GM21723 (cell line): Measurements from ENCODE around the gene ATP4A.

Experiments used
- ATAC-seq: cut with Tn5 transposase; IDR thresholded peaks from one replicate; pipeline ENCODE4 v1.9.1; 2021; ENCODE audit warnings: mild to moderate bottlenecking, moderate library complexity; ENCODE audit not compliant: unreplicated experiment

Gene ATP4A

GRCh38 chr19:35551091-35551810, 12.2 kb downstream of the ATP4A start:
- no peak for ATAC-seq

- no peak for ATAC-seq
Observed at GRCh38 chr19:35549879-35550523, 13.5 kb downstream of the ATP4A start.

DNA sequence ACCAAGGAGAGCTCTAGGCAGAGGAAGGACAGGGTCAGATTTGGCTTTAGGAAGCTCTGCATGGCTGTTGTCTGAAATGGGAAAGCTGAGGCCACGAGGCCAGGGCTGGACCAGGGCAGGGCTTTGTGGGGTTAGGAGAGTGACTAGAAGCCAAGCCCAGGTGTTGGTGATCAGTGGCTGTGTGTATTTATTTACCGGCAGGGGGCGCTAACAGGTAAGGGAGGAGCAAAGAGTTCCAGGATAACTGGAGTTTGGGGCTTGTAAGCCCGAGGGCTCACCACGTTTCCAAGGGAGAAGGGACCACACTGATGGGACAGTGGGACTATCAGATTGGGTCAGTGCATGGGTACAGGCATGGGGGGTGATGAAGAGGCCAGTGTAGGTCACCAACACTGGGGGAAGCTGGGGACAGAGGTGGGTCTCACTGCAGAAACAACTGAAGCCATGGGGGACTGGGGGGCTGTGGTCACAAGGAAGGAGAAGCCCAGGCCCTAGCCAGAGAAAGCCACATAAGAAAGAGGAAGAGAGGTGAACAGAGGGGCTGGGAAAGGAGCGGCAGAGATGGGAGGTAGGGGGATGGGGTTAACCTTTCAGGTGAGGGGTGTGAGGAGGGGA, 14.2 kb downstream of the ATP4A start:
- no peak for ATAC-seq

DNA sequence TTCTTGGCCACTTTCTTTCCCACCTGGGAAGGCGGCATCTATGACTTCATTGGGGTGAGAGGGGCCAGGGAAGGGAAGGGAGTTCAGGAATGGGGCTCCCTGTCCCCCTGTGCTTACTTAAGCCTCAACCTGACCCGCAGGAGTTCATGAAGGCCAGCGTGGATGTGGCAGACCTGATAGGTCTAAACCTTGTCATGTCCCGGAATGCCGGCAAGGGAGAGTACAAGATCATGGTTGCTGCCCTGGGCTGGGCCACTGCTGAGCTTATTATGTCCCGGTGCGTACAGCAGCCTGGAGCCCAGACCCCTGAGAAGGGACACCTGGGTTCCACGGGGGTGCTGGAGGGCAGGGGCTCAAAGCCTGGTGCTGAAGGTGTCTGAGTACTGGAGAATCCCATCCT, 16.9 kb downstream of the ATP4A start:
- ATAC-seq = no peak

DNA sequence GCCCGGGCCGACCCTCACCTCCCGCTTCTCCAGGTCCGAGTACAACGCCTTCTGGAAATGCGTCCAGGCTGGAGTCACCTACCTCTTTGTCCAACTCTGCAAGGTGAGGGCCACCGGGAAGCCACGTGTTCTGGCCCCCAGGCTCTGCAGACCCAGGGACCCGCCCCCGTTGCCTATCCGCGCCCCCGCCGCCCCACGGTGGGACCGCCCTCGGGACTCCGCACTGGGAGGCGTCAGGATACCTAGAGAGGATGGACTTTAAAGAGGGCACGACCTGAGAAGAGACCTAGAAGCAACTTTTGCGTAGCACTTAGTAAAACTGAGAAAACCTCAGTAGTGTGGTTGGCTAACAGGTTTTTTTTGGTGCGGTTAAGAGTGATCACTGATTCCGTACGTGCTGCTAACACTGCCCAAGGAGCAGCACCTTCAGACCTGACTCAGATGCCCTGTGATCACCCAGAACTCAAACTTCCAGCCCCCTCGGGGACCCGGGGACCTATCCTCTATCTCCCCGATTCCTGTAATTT, 17.5 kb downstream of the ATP4A start:
- peak; percentile 36 for ATAC-seq

- ATAC-seq = peak; percentile 78
Observed at GRCh38 chr19:35545001-35545854, 18.2 kb downstream of the ATP4A start, which contains the start of gene TMEM147. Gene TMEM147, plus strand, starts transcription at chr19:35545626. Its CDS starts 114 bp downstream, at chr19:35545740.

GRCh38 chr19:35544110-35544802, 19.2 kb downstream of the ATP4A start:
- ATAC-seq = no peak

- ATAC-seq = no peak
Observed at GRCh38 chr19:35543280-35544109, 20.0 kb downstream of the ATP4A start.

GRCh38 chr19:35542209-35542608, 21.2 kb downstream of the ATP4A start:
- ATAC-seq = no peak

GRCh38 chr19:35540356-35540927, 23.0 kb downstream of the ATP4A start:
- no peak for ATAC-seq

DNA sequence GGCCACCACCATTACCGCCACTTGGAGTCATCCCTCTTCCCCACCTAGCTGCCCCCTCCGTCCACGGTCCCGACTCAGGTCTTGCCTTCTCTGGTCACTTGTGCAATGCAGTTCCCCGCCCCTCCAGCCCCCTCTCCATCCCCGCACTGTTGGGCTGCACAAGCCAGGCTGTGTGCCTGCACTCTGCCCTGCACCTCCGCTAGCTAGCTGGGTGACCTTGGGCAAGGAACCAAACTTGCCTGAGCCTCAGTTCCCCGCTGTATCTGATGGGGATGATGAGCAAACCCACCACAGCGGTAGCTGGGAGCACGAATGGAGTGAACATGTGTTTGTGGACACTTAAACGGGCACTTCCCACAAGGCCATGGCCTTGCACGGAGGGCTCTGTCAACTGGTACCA, 23.6 kb downstream of the ATP4A start:
- no peak for ATAC-seq

DNA sequence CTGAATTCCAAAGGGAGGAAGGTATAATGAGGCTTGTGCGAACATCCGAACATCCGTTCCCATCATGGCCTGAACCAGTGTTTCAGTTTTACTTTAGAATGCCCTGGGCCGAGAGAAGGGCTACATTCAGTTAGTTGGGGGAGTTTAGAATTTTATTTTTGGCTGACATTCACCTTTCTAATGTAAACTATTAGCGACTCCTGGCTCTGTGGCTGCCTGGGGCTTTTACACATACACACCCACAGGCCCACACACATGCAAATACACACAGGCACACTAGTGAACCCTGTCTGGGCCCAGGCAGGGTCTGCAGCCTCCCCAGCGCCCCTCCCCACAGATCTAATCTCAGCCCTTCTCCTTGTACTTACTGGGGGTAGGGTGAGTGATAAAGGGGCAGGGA, 24.1 kb downstream of the ATP4A start:
- no peak for ATAC-seq

GRCh38 chr19:35534803-35535480, 28.5 kb downstream of the ATP4A start:
- ATAC-seq = no peak

DNA sequence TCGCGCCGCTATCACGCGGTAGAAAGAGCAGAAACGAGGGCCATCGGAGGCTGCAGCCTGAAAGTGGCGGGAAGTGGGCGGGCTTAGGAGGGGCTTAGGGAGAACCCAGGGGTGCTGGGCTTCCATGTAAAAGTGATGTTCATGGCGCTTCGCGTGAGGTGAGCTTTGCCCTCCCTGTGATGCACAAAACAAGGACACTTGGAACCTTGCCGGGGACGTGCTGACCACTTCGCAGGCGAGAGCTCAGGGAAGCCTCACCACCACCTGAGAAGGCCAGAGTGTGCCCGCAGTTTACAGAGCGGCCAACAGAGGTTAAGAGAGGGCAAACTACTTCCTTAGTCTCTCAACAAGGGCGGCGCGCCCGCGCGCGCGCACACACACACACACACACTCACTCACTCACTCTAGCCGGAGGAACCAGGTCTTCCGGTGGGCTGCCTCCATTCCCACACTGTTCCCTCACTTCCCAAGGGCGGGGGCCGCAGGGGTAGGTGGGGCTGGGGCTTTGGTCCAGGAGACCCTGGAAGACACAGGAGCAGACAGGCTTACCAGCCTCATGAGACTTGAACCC, 29.6 kb downstream of the ATP4A start:
- no peak for ATAC-seq

DNA sequence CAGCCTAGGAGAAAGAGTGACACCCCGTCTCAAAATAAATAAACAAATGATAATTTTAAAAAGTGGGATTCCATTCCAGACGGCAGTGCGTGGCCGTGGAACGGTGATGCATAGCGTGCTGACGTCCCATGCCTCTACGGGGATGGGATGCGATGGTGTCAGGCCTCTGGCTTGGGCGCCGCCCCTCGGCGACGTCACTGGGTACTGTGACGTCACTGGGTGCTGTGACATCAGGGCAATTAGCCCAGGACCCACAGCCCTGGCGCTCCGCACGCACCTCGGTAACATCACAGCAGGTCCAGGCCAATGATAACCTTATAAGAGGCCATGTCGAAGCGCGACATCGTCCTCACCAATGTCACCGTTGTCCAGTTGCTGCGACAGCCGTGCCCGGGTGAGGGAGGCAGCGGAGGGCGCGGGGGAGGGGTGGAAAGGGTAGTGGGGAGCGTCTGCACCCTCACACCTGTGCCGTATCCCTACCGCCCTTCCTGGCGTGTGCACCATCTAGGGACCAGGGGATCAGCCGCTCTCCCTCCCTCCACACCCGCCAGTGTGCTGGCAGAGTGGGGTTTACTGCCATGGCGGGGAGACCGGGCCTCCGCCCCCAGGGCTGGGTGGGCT, 30.1 kb downstream of the ATP4A start, which contains the start of gene GAPDHS:
TSS of gene GAPDHS (plus strand) at position 256 of the 621 bp plus-strand sequence. CDS start at position 328, 72 bp downstream.
- no peak for ATAC-seq

DNA sequence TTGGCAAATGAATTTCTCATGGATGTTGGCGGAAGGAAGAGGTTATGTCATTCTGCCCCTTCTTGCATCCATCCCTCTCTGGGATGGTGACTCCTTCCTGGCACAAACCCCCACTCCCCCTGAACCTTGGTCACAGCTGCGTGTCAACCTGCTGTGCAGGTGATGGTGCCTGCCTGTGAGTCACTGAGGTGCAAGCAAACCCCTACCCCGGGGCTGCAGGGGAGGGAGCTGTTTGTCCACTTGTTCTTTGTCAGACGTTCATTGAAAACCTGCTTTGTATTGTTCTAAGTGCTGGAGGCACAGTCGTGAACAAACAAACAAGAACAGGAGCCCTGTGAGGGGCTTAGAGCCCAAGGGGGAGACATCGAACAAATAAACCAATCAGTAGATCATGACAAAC, 32.2 kb downstream of the ATP4A start:
- ATAC-seq = no peak
